HCT116 (cell line): ENCODE measurements around the gene INPP5B. TPM values are rescaled to one million over a fixed set of nuclear protein-coding genes. Genes with fewer than 3 reads are reported as not detected.

ENCODE experiments used
- ATAC-seq: fragments of 200-7000 bp; cut with Tn5 transposase; 2 replicates; pipeline ENCODE4 v1.9.1; 2020; ENCODE audit warnings: mild to moderate bottlenecking, moderate library complexity
- BruUV-seq: library from RNA; stranded (reverse); fragments of 400-500 nt; replicated peaks from 2 replicates; lab custom pipeline; 2021; lab: Mats Ljungman, UMichigan
- CTCF ChIA-PET: fragments of 300-600 bp; sonication (Branson Sonifier 250); formaldehyde crosslinking; loops from one replicate; lab custom pipeline; 2021; ENCODE audit warnings: antibody characterized with exemption; lab: Charles Lee
- POLR2A ChIA-PET: fragments of 300-600, 350-600 bp; sonication (Branson Sonifier 250); formaldehyde crosslinking; loops from one replicate; lab custom pipeline; 2021; ENCODE audit warnings: antibody characterized with exemption; lab: Charles Lee
- RAD21 ChIA-PET, 2 experiments: fragments of 300-600 bp; sonication (Branson Sonifier 250); formaldehyde crosslinking; loops; one replicate each; lab custom pipeline; 2023; ENCODE audit warnings: low total read pairs in 2 of 2; ENCODE audit not compliant: uncharacterized antibody in 2 of 2, unreplicated experiment in 2 of 2, low non-redundant PET in 1 of 2; lab: Charles Lee
- DNase-seq: peaks from one replicate; pipeline ENCODE4 v3.0.0-alpha.2; 2010; ENCODE audit warnings: low read depth, low spot score
- H2AFZ ChIP-seq: fragments of 200-600 bp; shearing (Covaris generic), sonication (generic); 2 replicates; pipeline ENCODE4 v1.6.1; 2017; ENCODE audit warnings: low read depth, mixed run types, mixed read lengths, antibody characterized with exemption, low read length; ENCODE audit not compliant: poor library complexity, severe bottlenecking
- H3K27ac ChIP-seq: 2 replicates; pipeline ENCODE4 v1.5.1; 2012; ENCODE audit warnings: low read depth, low read length
- H3K27me3 ChIP-seq: fragments of 200-600 bp; sonication (generic); 2 replicates; pipeline ENCODE4 v1.6.1; 2016; ENCODE audit warnings: mixed run types, low read length, mixed read lengths; ENCODE audit not compliant: insufficient read depth
- H3K36me3 ChIP-seq, 2 experiments: fragments of 200-500 bp in 1 of 2; fragments of 200-600 bp in 1 of 2; sonication (Bioruptor generic) in 1 of 2; sonication (generic) in 1 of 2; 2 replicates each; pipeline versions ENCODE4 v1.5.1 to v1.6.1; 2014 to 2016; ENCODE audit warnings: low read length in 2 of 2, inconsistent platforms in 1 of 2, mixed read lengths in 1 of 2, mixed run types in 1 of 2; ENCODE audit not compliant: insufficient read depth in 2 of 2, control insufficient read depth in 1 of 2
- H3K4me1 ChIP-seq, 2 experiments: fragments of 200-600 bp in 1 of 2; sonication (generic) in 1 of 2; 2 replicates each; pipeline versions ENCODE4 v1.5.1 to v1.6.1; 2012 to 2017; ENCODE audit warnings: low read length in 2 of 2, inconsistent platforms in 1 of 2, mild to moderate bottlenecking in 1 of 2, mixed read lengths in 1 of 2, mixed run types in 1 of 2, moderate library complexity in 1 of 2; ENCODE audit not compliant: insufficient read depth in 2 of 2, control insufficient read depth in 1 of 2
- H3K4me2 ChIP-seq: fragments of 200-600 bp; sonication (generic); 2 replicates; pipeline ENCODE4 v1.6.1; 2017; ENCODE audit warnings: mixed run types, low read length, mixed read lengths
- H3K4me3 ChIP-seq, 2 experiments: fragments of 200-600 bp in 1 of 2; sonication (generic) in 1 of 2; replicated peaks in 1 of 2; 2 replicates each; pipeline ENCODE4 v1.5.1; 2011 to 2016; ENCODE audit warnings: low read length in 2 of 2, control low read depth in 1 of 2, low read depth in 1 of 2, mild to moderate bottlenecking in 1 of 2, mixed read lengths in 1 of 2, mixed run types in 1 of 2
- H3K79me2 ChIP-seq: fragments of 200-600 bp; sonication (generic); 2 replicates; pipeline ENCODE4 v1.6.1; 2017; ENCODE audit warnings: mild to moderate bottlenecking, mixed run types, low read length, moderate library complexity, mixed read lengths; ENCODE audit not compliant: insufficient read depth
- H3K9ac ChIP-seq: fragments of 200-600 bp; sonication (generic); 2 replicates; pipeline ENCODE4 v1.6.1; 2016; ENCODE audit warnings: low read length, mixed read lengths
- H3K9me2 ChIP-seq: fragments of 200-600 bp; sonication (generic), shearing (Covaris generic); 2 replicates; pipeline ENCODE4 v1.6.1; 2017; ENCODE audit warnings: mixed run types, mild to moderate bottlenecking, moderate library complexity; ENCODE audit not compliant: insufficient read depth
- H3K9me3 ChIP-seq, 2 experiments: fragments of 200-500 bp in 1 of 2; fragments of 200-600 bp in 1 of 2; sonication (Bioruptor generic) in 1 of 2; sonication (generic) in 1 of 2; 2 replicates each; pipeline ENCODE4 v1.6.1; 2014 to 2017; ENCODE audit warnings: low read length in 2 of 2, mixed read lengths in 2 of 2, inconsistent platforms in 1 of 2, low read depth in 1 of 2, mild to moderate bottlenecking in 1 of 2, mixed run types in 1 of 2, moderate library complexity in 1 of 2; ENCODE audit not compliant: control insufficient read depth in 1 of 2, insufficient read depth in 1 of 2
- H4K20me1 ChIP-seq: fragments of 200-600 bp; sonication (generic), shearing (Covaris generic); 2 replicates; pipeline ENCODE4 v1.6.1; 2017; ENCODE audit warnings: mixed run types, mild to moderate bottlenecking, moderate library complexity; ENCODE audit not compliant: insufficient read depth
- CBX3 ChIP-seq: IDR thresholded peaks from 2 replicates; pipeline ENCODE4 v1.6.1; 2012; ENCODE audit warnings: low read depth
- EZH2 ChIP-seq: fragments of 200-600 bp; sonication (generic); IDR thresholded peaks from 2 replicates; pipeline ENCODE4 v1.6.1; 2017; ENCODE audit warnings: antibody characterized with exemption, mixed run types
- EZH2phosphoT487 ChIP-seq: fragments of 200-600 bp; IDR thresholded peaks from 2 replicates; pipeline ENCODE4 v1.6.1; 2018; ENCODE audit warnings: antibody characterized with exemption, borderline replicate concordance
- FOSL1 ChIP-seq: IDR thresholded peaks from 2 replicates; pipeline ENCODE4 v1.6.1; 2012; ENCODE audit warnings: low read depth
- JUND ChIP-seq: IDR thresholded peaks from 2 replicates; pipeline ENCODE4 v1.6.1; 2012
- MAX ChIP-seq: IDR thresholded peaks from 2 replicates; pipeline ENCODE4 v1.6.1; 2012
- POLR2AphosphoS5 ChIP-seq: IDR thresholded peaks from 2 replicates; pipeline ENCODE4 v1.6.1; 2011; ENCODE audit warnings: mild to moderate bottlenecking, low read depth, low read length, moderate library complexity
- RAD21 ChIP-seq: IDR thresholded peaks from 2 replicates; pipeline ENCODE4 v1.6.1; 2012; ENCODE audit warnings: low read depth, mild to moderate bottlenecking
- SP1 ChIP-seq: IDR thresholded peaks from 2 replicates; pipeline ENCODE4 v1.6.1; 2012; ENCODE audit warnings: low read depth
- SRF ChIP-seq: IDR thresholded peaks from 2 replicates; pipeline ENCODE4 v1.6.1; 2012; ENCODE audit warnings: low read depth
- TCF7L2 ChIP-seq: IDR thresholded peaks from 2 replicates; pipeline ENCODE4 v1.7.0; 2011; ENCODE audit warnings: borderline replicate concordance, inconsistent platforms; ENCODE audit not compliant: insufficient read depth, insufficient read length; ENCODE audit errors: extremely low read depth
- YY1 ChIP-seq: IDR thresholded peaks from 2 replicates; pipeline ENCODE4 v1.6.1; 2011; ENCODE audit warnings: low read length, low read depth, moderate library complexity, mild to moderate bottlenecking; ENCODE audit not compliant: insufficient replicate concordance; ENCODE audit errors: extremely low read depth
- ZFX ChIP-seq: fragments of 450-650 bp; IDR thresholded peaks from 2 replicates; pipeline ENCODE4 v1.6.1; 2017
- ZNF274 ChIP-seq: fragments of 200-500 bp; sonication (Bioruptor generic); IDR thresholded peaks from 2 replicates; pipeline ENCODE4 v1.6.1; 2014; ENCODE audit warnings: mild to moderate bottlenecking, low read depth, low read length, inconsistent platforms
- intact Hi-C: fragments of 100-400 bp; cut with micrococcal nuclease; formaldehyde crosslinking; loops from 2 replicates; pipeline ENCODE4 v1.10.0; 2022
- total RNA-seq: library from RNA; stranded (reverse); gene quantifications from one replicate; pipeline ENCODE4 v1.2.1, GENCODE V29; 2021; ENCODE audit not compliant: unreplicated experiment
- TF ChIP-seq, protein P1 (sequence below): IDR thresholded peaks from 2 replicates; pipeline ENCODE4 v1.6.1; 2011; ENCODE audit warnings: mild to moderate bottlenecking, low read length, moderate library complexity; ENCODE audit not compliant: insufficient replicate concordance; ENCODE audit errors: extremely low read depth
- TF ChIP-seq, protein P2 (sequence below): IDR thresholded peaks from 2 replicates; pipeline ENCODE4 v1.6.1; 2012; ENCODE audit warnings: low read depth
- TF ChIP-seq, protein P3 (sequence below): IDR thresholded peaks from 2 replicates; pipeline ENCODE4 v1.6.1; 2012
- TF ChIP-seq, protein P4 (sequence below), 3 experiments: fragments of 200-600 bp in 1 of 3; sonication (generic) in 1 of 3; IDR thresholded peaks in 2 of 3; conservative IDR thresholded peaks in 1 of 3; 2 replicates each; pipeline ENCODE4 v1.5.1; 2012 to 2017; ENCODE audit warnings: low read depth in 2 of 3, low read length in 2 of 3, antibody characterized with exemption in 1 of 3, borderline replicate concordance in 1 of 3, control low read depth in 1 of 3, mild to moderate bottlenecking in 1 of 3, mixed read lengths in 1 of 3, mixed run types in 1 of 3, moderate library complexity in 1 of 3; ENCODE audit not compliant: insufficient read depth in 1 of 3

Gene INPP5B
- total RNA-seq, 1 experiment from 2014 or later = 20.8 TPM

GRCh38 chr1:37860346-37860666 lies 86.5 kb downstream of the INPP5B start:
- Histone ChIP-seq H3K9ac (peak overlapping the region; percentile 88), H3K36me3 (peaks cover 9 to 12% of the 10 kb centered on the region in 2 experiments; a peak in 3 of 4 replicates), H3K4me1 (peaks cover 11 to 22% of the 10 kb centered on the region in 2 experiments), H3K4me2 (peak overlapping the region; percentile 82), H3K27me3 (no peaks in the 10 kb centered on the region), H3K79me2 (peaks cover 37% of the 10 kb centered on the region), H3K9me3 (no peaks in the 10 kb centered on the region), H3K27ac (peak overlapping the region; percentile 85), H4K20me1 (no peaks in the 10 kb centered on the region), H2AFZ (no peak overlapping the region), H3K4me3 (peak overlapping the region; percentile 94 to 99), H3K9me2 (no peaks in the 10 kb centered on the region)
- no TSS peak for BruUV-seq
- ChIA-PET POLR2A (interaction anchor here (1.1 to 2.1 kb wide), 3 partner anchors 13 to 52 kb away, joined by 3 to 10 read pairs (median 3); partner anchors contain the start of genes C1orf122 and YRDC), RAD21 (interaction anchor here in 1 of 2 experiments (1.2 kb wide), 1 partner anchor 52 kb away, joined by 4 read pairs; the partner anchor contains the start of genes C1orf122 and YRDC), CTCF (interaction anchor here (1.3 to 1.9 kb wide), 5 partner anchors 9 to 169 kb away, joined by 3 to 10 read pairs (median 8); partner anchors contain the start of gene CDCA8)
- TF ChIP-seq TCF7L2 (no peak), YY1 (no peak), EZH2 (no peak), RAD21 (no peak), SP1 (no peak), JUND (no peak), EZH2phosphoT487 (no peak), MAX (no peak), FOSL1 (no peak), CBX3 (no peak), SRF (no peak), POLR2AphosphoS5 (no peak), ZFX (no peak), ZNF274 (no peak)
- TF ChIP-seq, protein P1, sequence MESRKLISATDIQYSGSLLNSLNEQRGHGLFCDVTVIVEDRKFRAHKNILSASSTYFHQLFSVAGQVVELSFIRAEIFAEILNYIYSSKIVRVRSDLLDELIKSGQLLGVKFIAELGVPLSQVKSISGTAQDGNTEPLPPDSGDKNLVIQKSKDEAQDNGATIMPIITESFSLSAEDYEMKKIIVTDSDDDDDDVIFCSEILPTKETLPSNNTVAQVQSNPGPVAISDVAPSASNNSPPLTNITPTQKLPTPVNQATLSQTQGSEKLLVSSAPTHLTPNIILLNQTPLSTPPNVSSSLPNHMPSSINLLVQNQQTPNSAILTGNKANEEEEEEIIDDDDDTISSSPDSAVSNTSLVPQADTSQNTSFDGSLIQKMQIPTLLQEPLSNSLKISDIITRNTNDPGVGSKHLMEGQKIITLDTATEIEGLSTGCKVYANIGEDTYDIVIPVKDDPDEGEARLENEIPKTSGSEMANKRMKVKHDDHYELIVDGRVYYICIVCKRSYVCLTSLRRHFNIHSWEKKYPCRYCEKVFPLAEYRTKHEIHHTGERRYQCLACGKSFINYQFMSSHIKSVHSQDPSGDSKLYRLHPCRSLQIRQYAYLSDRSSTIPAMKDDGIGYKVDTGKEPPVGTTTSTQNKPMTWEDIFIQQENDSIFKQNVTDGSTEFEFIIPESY = no peak
- TF ChIP-seq, protein P2, sequence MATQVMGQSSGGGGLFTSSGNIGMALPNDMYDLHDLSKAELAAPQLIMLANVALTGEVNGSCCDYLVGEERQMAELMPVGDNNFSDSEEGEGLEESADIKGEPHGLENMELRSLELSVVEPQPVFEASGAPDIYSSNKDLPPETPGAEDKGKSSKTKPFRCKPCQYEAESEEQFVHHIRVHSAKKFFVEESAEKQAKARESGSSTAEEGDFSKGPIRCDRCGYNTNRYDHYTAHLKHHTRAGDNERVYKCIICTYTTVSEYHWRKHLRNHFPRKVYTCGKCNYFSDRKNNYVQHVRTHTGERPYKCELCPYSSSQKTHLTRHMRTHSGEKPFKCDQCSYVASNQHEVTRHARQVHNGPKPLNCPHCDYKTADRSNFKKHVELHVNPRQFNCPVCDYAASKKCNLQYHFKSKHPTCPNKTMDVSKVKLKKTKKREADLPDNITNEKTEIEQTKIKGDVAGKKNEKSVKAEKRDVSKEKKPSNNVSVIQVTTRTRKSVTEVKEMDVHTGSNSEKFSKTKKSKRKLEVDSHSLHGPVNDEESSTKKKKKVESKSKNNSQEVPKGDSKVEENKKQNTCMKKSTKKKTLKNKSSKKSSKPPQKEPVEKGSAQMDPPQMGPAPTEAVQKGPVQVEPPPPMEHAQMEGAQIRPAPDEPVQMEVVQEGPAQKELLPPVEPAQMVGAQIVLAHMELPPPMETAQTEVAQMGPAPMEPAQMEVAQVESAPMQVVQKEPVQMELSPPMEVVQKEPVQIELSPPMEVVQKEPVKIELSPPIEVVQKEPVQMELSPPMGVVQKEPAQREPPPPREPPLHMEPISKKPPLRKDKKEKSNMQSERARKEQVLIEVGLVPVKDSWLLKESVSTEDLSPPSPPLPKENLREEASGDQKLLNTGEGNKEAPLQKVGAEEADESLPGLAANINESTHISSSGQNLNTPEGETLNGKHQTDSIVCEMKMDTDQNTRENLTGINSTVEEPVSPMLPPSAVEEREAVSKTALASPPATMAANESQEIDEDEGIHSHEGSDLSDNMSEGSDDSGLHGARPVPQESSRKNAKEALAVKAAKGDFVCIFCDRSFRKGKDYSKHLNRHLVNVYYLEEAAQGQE = no peak
- TF ChIP-seq, protein P3, sequence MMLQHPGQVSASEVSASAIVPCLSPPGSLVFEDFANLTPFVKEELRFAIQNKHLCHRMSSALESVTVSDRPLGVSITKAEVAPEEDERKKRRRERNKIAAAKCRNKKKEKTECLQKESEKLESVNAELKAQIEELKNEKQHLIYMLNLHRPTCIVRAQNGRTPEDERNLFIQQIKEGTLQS = no peak
- TF ChIP-seq, protein P4, sequence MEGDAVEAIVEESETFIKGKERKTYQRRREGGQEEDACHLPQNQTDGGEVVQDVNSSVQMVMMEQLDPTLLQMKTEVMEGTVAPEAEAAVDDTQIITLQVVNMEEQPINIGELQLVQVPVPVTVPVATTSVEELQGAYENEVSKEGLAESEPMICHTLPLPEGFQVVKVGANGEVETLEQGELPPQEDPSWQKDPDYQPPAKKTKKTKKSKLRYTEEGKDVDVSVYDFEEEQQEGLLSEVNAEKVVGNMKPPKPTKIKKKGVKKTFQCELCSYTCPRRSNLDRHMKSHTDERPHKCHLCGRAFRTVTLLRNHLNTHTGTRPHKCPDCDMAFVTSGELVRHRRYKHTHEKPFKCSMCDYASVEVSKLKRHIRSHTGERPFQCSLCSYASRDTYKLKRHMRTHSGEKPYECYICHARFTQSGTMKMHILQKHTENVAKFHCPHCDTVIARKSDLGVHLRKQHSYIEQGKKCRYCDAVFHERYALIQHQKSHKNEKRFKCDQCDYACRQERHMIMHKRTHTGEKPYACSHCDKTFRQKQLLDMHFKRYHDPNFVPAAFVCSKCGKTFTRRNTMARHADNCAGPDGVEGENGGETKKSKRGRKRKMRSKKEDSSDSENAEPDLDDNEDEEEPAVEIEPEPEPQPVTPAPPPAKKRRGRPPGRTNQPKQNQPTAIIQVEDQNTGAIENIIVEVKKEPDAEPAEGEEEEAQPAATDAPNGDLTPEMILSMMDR (IDR thresholded peaks at IDR 0.05 in 2 of 3, conservative IDR thresholded peaks at IDR 0.05 in 1 of 3; ENCODE audit: borderline replicate concordance in 1 of 3, insufficient read depth in 1 of 3, low read depth in 2 of 3, low read length in 2 of 3) = no peak
- no peak for DNase-seq
- intact Hi-C loops = loop anchor here (1.0 kb wide), 1 partner anchor 52 kb away; the partner anchor contains the start of gene YRDC
- peak; percentile 1; the same call in 1 of the 2 replicates for ATAC-seq
